GM10266 (cell line): Measurements from ENCODE around the gene CBX2.
"Not testable (repeated sequence)": the region's sequence is repeated elsewhere in the genome, so short reads cannot be mapped to it uniquely, and the experiment has no call there.

Experiments used
- DNase-seq: peaks from one replicate; pipeline ENCODE4 v3.0.0; 2012; ENCODE audit errors: extremely low spot score
- CTCF ChIP-seq: IDR thresholded peaks from 2 replicates; pipeline ENCODE4 v1.5.1; 2012; ENCODE audit warnings: mild to moderate bottlenecking, low read depth; ENCODE audit not compliant: control insufficient read depth, insufficient read depth; ENCODE audit errors: missing control alignments

CBX2 gene

GRCh38 chr17:79760197-79760906 lies 17.6 kb upstream of the CBX2 start:
- TF ChIP-seq CTCF, result no peak
- no peak for DNase-seq

GRCh38 chr17:79761894-79762589 lies 15.9 kb upstream of the CBX2 start:
- DNase-seq, result no peak
- TF ChIP-seq CTCF, result no peak

GRCh38 chr17:79765708-79766107 lies 12.2 kb upstream of the CBX2 start:
- DNase-seq, result no peak
- TF ChIP-seq CTCF, result no peak

GRCh38 chr17:79769570-79770506 lies 8.1 kb upstream of the CBX2 start:
- TF ChIP-seq CTCF, result no peak
- no peak for DNase-seq

- DNase-seq, result no peak
- TF ChIP-seq CTCF, result no peak
Measured at GRCh38 chr17:79771276-79771675, 6.7 kb upstream of the CBX2 start.

- not testable (repeated sequence) for DNase-seq
Measured at GRCh38 chr17:79772726-79773125, 5.2 kb upstream of the CBX2 start.

GRCh38 chr17:79774561-79774975 lies 3.4 kb upstream of the CBX2 start:
- TF ChIP-seq CTCF, result no peak
- DNase-seq, result no peak
